MM.1S (cell line): ENCODE results near the gene SPTBN1.

Source experiments
- DNase-seq: peaks from one replicate; pipeline ENCODE4 v3.0.0-alpha.2; 2015
- H2AFZ ChIP-seq: fragments of 300-600 bp; sonication (generic); 2 replicates; pipeline ENCODE4 v1.6.0; 2016; ENCODE audit warnings: antibody characterized with exemption, low read length
- H3F3A ChIP-seq: fragments of 300-600 bp; sonication (generic); 2 replicates; pipeline ENCODE4 v1.6.1; 2016; ENCODE audit warnings: mild to moderate bottlenecking, antibody characterized with exemption, low read length, moderate library complexity, mixed read lengths; ENCODE audit not compliant: insufficient read depth
- H3K27ac ChIP-seq: fragments of 300-600 bp; sonication (generic); 2 replicates; pipeline ENCODE4 v1.5.1; 2016; ENCODE audit warnings: mild to moderate bottlenecking, low read length
- H3K27me3 ChIP-seq: fragments of 300-600 bp; sonication (generic); replicated peaks from 2 replicates; pipeline ENCODE4 v1.6.0; 2016; ENCODE audit warnings: low read length; ENCODE audit not compliant: insufficient read depth
- H3K36me3 ChIP-seq: fragments of 300-600 bp; sonication (generic); replicated peaks from 2 replicates; pipeline ENCODE4 v1.6.1; 2016; ENCODE audit warnings: mild to moderate bottlenecking, low read length, mixed read lengths; ENCODE audit not compliant: insufficient read depth
- H3K4me1 ChIP-seq: fragments of 300-600 bp; sonication (generic); 2 replicates; pipeline ENCODE4 v1.6.1; 2016; ENCODE audit warnings: low read length, mixed read lengths
- H3K4me2 ChIP-seq: fragments of 300-600 bp; sonication (generic); 2 replicates; pipeline ENCODE4 v1.6.0; 2016; ENCODE audit warnings: low read depth, low read length
- H3K4me3 ChIP-seq: fragments of 300-600 bp; sonication (generic); 2 replicates; pipeline ENCODE4 v1.5.1; 2016; ENCODE audit warnings: low read length, mixed read lengths
- H3K79me2 ChIP-seq: fragments of 300-600 bp; sonication (generic); 2 replicates; pipeline ENCODE4 v1.6.1; 2016; ENCODE audit warnings: mixed run types, low read length, mixed read lengths
- H3K9ac ChIP-seq: fragments of 300-600 bp; sonication (generic); 2 replicates; pipeline ENCODE4 v1.6.1; 2016; ENCODE audit warnings: low read length, mixed read lengths
- H3K9me2 ChIP-seq: fragments of 300-600 bp; sonication (generic); replicated peaks from 2 replicates; pipeline ENCODE4 v1.6.1; 2016; ENCODE audit warnings: mild to moderate bottlenecking, low read length, mixed read lengths; ENCODE audit not compliant: insufficient read depth
- H3K9me3 ChIP-seq: fragments of 300-600 bp; sonication (generic); replicated peaks from 2 replicates; pipeline ENCODE4 v1.6.1; 2016; ENCODE audit warnings: mild to moderate bottlenecking, low read length, mixed read lengths; ENCODE audit not compliant: insufficient read depth
- H4K20me1 ChIP-seq: fragments of 300-600 bp; sonication (generic); 2 replicates; pipeline ENCODE4 v1.6.1; 2016; ENCODE audit warnings: mild to moderate bottlenecking, low read length, moderate library complexity, mixed read lengths; ENCODE audit not compliant: insufficient read depth
- CTCF ChIP-seq: fragments of 300-600 bp; sonication (generic); IDR thresholded peaks from 2 replicates; pipeline ENCODE4 v1.5.1; 2016; ENCODE audit warnings: antibody characterized with exemption, low read length, mixed read lengths
- EZH2 ChIP-seq: fragments of 300-600 bp; sonication (generic); optimal IDR thresholded peaks from 2 replicates; pipeline ENCODE3; 2017; ENCODE audit warnings: low read depth, mild to moderate bottlenecking, antibody characterized with exemption, low read length, mixed read lengths
- EZH2phosphoT487 ChIP-seq: fragments of 300-600 bp; sonication (generic); IDR thresholded peaks from 2 replicates; pipeline ENCODE4 v1.6.1; 2018; ENCODE audit warnings: antibody characterized with exemption, low read length

SPTBN1 gene

GRCh38 chr2:54434229-54434628, 21.9 kb upstream of the SPTBN1 start:
- Histone ChIP-seq H3K9me2 (no peaks in the 10 kb centered on the region), H3K36me3 (no peaks in the 10 kb centered on the region), H3K4me1 (no peaks in the 10 kb centered on the region), H3K27me3 (no peaks in the 10 kb centered on the region), H3K79me2 (no peaks in the 10 kb centered on the region), H3K9me3 (no peaks in the 10 kb centered on the region), H3F3A (no peaks in the 10 kb centered on the region), H2AFZ (no peak overlapping the region), H3K4me3 (no peak overlapping the region), H3K27ac (no peak overlapping the region), H4K20me1 (no peaks in the 10 kb centered on the region), H3K4me2 (no peak overlapping the region), H3K9ac (no peak overlapping the region)
- DNase-seq, result no peak
- TF ChIP-seq EZH2 (no peak), EZH2phosphoT487 (no peak), CTCF (no peak)

- Histone ChIP-seq H3F3A (no peaks in the 10 kb centered on the region), H3K9me2 (no peaks in the 10 kb centered on the region), H3K9ac (no peak overlapping the region), H3K27me3 (no peaks in the 10 kb centered on the region), H3K36me3 (no peaks in the 10 kb centered on the region), H3K27ac (no peak overlapping the region), H3K4me3 (no peak overlapping the region), H4K20me1 (no peaks in the 10 kb centered on the region), H2AFZ (no peak overlapping the region), H3K4me2 (no peak overlapping the region), H3K4me1 (no peaks in the 10 kb centered on the region), H3K9me3 (no peaks in the 10 kb centered on the region), H3K79me2 (no peaks in the 10 kb centered on the region)
- DNase-seq, result no peak
- TF ChIP-seq CTCF (no peak), EZH2phosphoT487 (no peak), EZH2 (no peak)
Observed at GRCh38 chr2:54434711-54435110, 21.4 kb upstream of the SPTBN1 start.

- no peaks in the 10 kb centered on the region for H3K9me3 ChIP-seq
- no peak overlapping the region for H3K4me3 ChIP-seq
- H3K79me2 ChIP-seq, result no peaks in the 10 kb centered on the region
- no peak for TF ChIP-seq CTCF
- no peak for TF ChIP-seq EZH2
- no peak for TF ChIP-seq EZH2phosphoT487
- no peak for DNase-seq
- no peaks in the 10 kb centered on the region for H3F3A ChIP-seq
- H3K4me2 ChIP-seq, result no peak overlapping the region
- H2AFZ ChIP-seq, result no peak overlapping the region
- H3K9ac ChIP-seq, result no peak overlapping the region
- no peaks in the 10 kb centered on the region for H3K27me3 ChIP-seq
- H3K36me3 ChIP-seq, result no peaks in the 10 kb centered on the region
- H3K9me2 ChIP-seq, result no peaks in the 10 kb centered on the region
- no peaks in the 10 kb centered on the region for H3K4me1 ChIP-seq
- H3K27ac ChIP-seq, result no peak overlapping the region
- no peaks in the 10 kb centered on the region for H4K20me1 ChIP-seq
Observed at GRCh38 chr2:54435325-54436226, 20.6 kb upstream of the SPTBN1 start.
